Measurements from ENCODE around the gene C2orf81. TPM values are rescaled to one million over a fixed set of nuclear protein-coding genes. Genes with fewer than 3 reads are reported as not detected.

Gene C2orf81
- total RNA-seq, 1 donor from 2014 or later, result 12.9 TPM

Other genes starting within 250 kb of the C2orf81 start
- gene MOB1A, start 242.7 kb downstream of the C2orf81 start, total RNA-seq, result 119 TPM
- 26.2 TPM for gene MTHFD2, start 223.0 kb downstream of the C2orf81 start, total RNA-seq
- 4.7 TPM for gene SLC4A5, start 78.2 kb downstream of the C2orf81 start, total RNA-seq
- 171 TPM for gene DCTN1, start 41.3 kb downstream of the C2orf81 start, total RNA-seq
- gene WDR54, start 111 bp upstream of the C2orf81 start, total RNA-seq, result 38.1 TPM
- gene RTKN, start 20.3 kb upstream of the C2orf81 start, total RNA-seq, result 86.4 TPM
- 51.8 TPM for gene INO80B, start 33.5 kb upstream of the C2orf81 start, total RNA-seq
- gene WBP1, start 36.8 kb upstream of the C2orf81 start, total RNA-seq, result 132 TPM
- 80.0 TPM for gene MOGS, start 43.8 kb upstream of the C2orf81 start, total RNA-seq
- gene MRPL53, start 51.1 kb upstream of the C2orf81 start, total RNA-seq, result 80.9 TPM
- 26.5 TPM for gene CCDC142, start 61.4 kb upstream of the C2orf81 start, total RNA-seq
- 41.0 TPM for gene TTC31, start 61.5 kb upstream of the C2orf81 start, total RNA-seq
- gene LBX2, start 78.0 kb upstream of the C2orf81 start, total RNA-seq, result 3.3 TPM
- gene PCGF1, start 86.1 kb upstream of the C2orf81 start, total RNA-seq, result 35.3 TPM
- gene TLX2, start 92.8 kb upstream of the C2orf81 start, total RNA-seq, result 0.12 TPM
- 0.43 TPM for gene DQX1, start 104.6 kb upstream of the C2orf81 start, total RNA-seq
- 146 TPM for gene AUP1, start 108.1 kb upstream of the C2orf81 start, total RNA-seq
- 31.0 TPM for gene HTRA2, start 108.3 kb upstream of the C2orf81 start, total RNA-seq
- gene LOXL3, start 132.3 kb upstream of the C2orf81 start, total RNA-seq, result 15.9 TPM
- gene DOK1, start 133.1 kb upstream of the C2orf81 start, total RNA-seq, result 31.9 TPM
- gene M1AP, start 226.7 kb upstream of the C2orf81 start, total RNA-seq, result 2.0 TPM
- gene SEMA4F, start 232.6 kb upstream of the C2orf81 start, total RNA-seq, result 12.5 TPM

All from mucosa of gallbladder (tissue), 1 donor.